SK-N-SH (cell line): ENCODE data around the gene ITSN1. TPM values are rescaled to one million over a fixed set of nuclear protein-coding genes. Genes with fewer than 3 reads are reported as not detected.

ENCODE experiments used
- CTCF ChIA-PET: fragments of 300-600, 350-600 bp; formaldehyde crosslinking; extraction: SDS; loops from one replicate; lab custom pipeline; 2021; lab: Yijun Ruan, JAX
- POLR2A ChIA-PET: fragments of 350-600 bp; sonication (Branson Sonifier 250); formaldehyde crosslinking; extraction: SDS; loops from one replicate; lab custom pipeline; 2020; ENCODE audit warnings: antibody characterized with exemption, inconsistent platforms; lab: Yijun Ruan, JAX
- DNase-seq: peaks from one replicate; pipeline ENCODE4 v3.0.0; 2012
- H2AFZ ChIP-seq: fragments of 200-600 bp; sonication (generic); 2 replicates; pipeline ENCODE4 v1.8.1; 2016; ENCODE audit warnings: antibody characterized with exemption, mild to moderate bottlenecking, low read depth
- H3F3A ChIP-seq: fragments of 200-600 bp; sonication (generic); replicated peaks from 2 replicates; pipeline ENCODE3; 2016; ENCODE audit warnings: antibody characterized with exemption, mild to moderate bottlenecking; ENCODE audit not compliant: insufficient read depth
- H3K27ac ChIP-seq, 2 experiments: fragments of 200-500 bp in 1 of 2; fragments of 200-600 bp in 1 of 2; sonication (Bioruptor generic) in 1 of 2; sonication (generic), shearing (Covaris generic) in 1 of 2; 2 replicates each; pipeline versions ENCODE4 v1.5.1 to v1.6.1; 2014 to 2016; ENCODE audit warnings: low read depth in 2 of 2, inconsistent platforms in 1 of 2, low read length in 1 of 2, mild to moderate bottlenecking in 1 of 2, mixed read lengths in 1 of 2
- H3K27me3 ChIP-seq: fragments of 200-600 bp; sonication (generic), shearing (Covaris generic); 2 replicates; pipeline ENCODE4 v1.6.1; 2016; ENCODE audit warnings: mixed run types; ENCODE audit not compliant: insufficient read depth
- H3K36me3 ChIP-seq, 2 experiments: fragments of 200-500 bp in 1 of 2; fragments of 200-600 bp in 1 of 2; sonication (Bioruptor generic) in 1 of 2; sonication (generic) in 1 of 2; replicated peaks in 1 of 2; 2 replicates each; pipeline versions ENCODE3 to v1.5.1; 2014 to 2016; ENCODE audit warnings: low read length in 1 of 2, mild to moderate bottlenecking in 1 of 2; ENCODE audit not compliant: insufficient read depth in 2 of 2, control insufficient read depth in 1 of 2
- H3K4me1 ChIP-seq, 2 experiments: fragments of 200-500 bp in 1 of 2; fragments of 200-600 bp in 1 of 2; sonication (Bioruptor generic) in 1 of 2; sonication (generic), shearing (Covaris generic) in 1 of 2; 2 replicates each; pipeline versions ENCODE4 v1.5.1 to v1.6.1; 2014 to 2016; ENCODE audit warnings: low read depth in 1 of 2, low read length in 1 of 2, mixed run types in 1 of 2; ENCODE audit not compliant: insufficient read depth in 2 of 2, control insufficient read depth in 1 of 2
- H3K4me2 ChIP-seq: fragments of 200-600 bp; sonication (generic), shearing (Covaris generic); 2 replicates; pipeline ENCODE4 v1.6.1; 2017; ENCODE audit warnings: mixed run types
- H3K4me3 ChIP-seq, 2 experiments: fragments of 200-500 bp in 1 of 2; fragments of 200-600 bp in 1 of 2; sonication (Bioruptor generic) in 1 of 2; sonication (generic), shearing (Covaris generic) in 1 of 2; 2 replicates each; pipeline versions ENCODE4 v1.5.1 to v1.8.1; 2014 to 2016; ENCODE audit warnings: low read depth in 2 of 2, inconsistent platforms in 1 of 2, low read length in 1 of 2, mild to moderate bottlenecking in 1 of 2, mixed read lengths in 1 of 2, moderate library complexity in 1 of 2
- H3K79me2 ChIP-seq: fragments of 200-600 bp; sonication (generic); 2 replicates; pipeline ENCODE4 v1.8.1; 2017; ENCODE audit warnings: mild to moderate bottlenecking; ENCODE audit not compliant: insufficient read depth
- H3K9ac ChIP-seq: fragments of 200-600 bp; sonication (generic); 2 replicates; pipeline ENCODE4 v1.6.1; 2017; ENCODE audit warnings: mixed run types
- H3K9me2 ChIP-seq: fragments of 200-600 bp; sonication (generic); 2 replicates; pipeline ENCODE4 v1.6.1; 2017; ENCODE audit warnings: mixed run types
- H3K9me3 ChIP-seq: fragments of 200-600 bp; sonication (generic); 2 replicates; pipeline ENCODE4 v1.6.1; 2017; ENCODE audit warnings: mixed run types, mild to moderate bottlenecking, moderate library complexity
- H4K20me1 ChIP-seq: fragments of 200-600 bp; sonication (generic); 2 replicates; pipeline ENCODE4 v1.6.1; 2017; ENCODE audit warnings: mild to moderate bottlenecking, mixed run types; ENCODE audit not compliant: insufficient read depth
- CTCF ChIP-seq: fragments of 200-600 bp; sonication (generic); IDR thresholded peaks from 2 replicates; pipeline ENCODE4 v1.6.1; 2017; ENCODE audit warnings: antibody characterized with exemption, mild to moderate bottlenecking, moderate library complexity
- EZH2phosphoT487 ChIP-seq: fragments of 200-600 bp; sonication (generic); IDR thresholded peaks from 2 replicates; pipeline ENCODE4 v1.6.1; 2017; ENCODE audit warnings: low read depth, mixed run types, mild to moderate bottlenecking, antibody characterized with exemption, moderate library complexity, borderline replicate concordance
- GATA2 ChIP-seq: sonication (generic); formaldehyde crosslinking; IDR thresholded peaks from 2 replicates; pipeline ENCODE4 v1.5.0; 2020; ENCODE audit warnings: mild to moderate bottlenecking, missing genetic modification reagents
- IRF3 ChIP-seq: fragments of 150-350 bp; IDR thresholded peaks from 2 replicates; pipeline ENCODE4 v1.6.1; 2016; ENCODE audit warnings: mild to moderate bottlenecking, low read depth, low read length
- MAX ChIP-seq: IDR thresholded peaks from 2 replicates; pipeline ENCODE4 v1.4.0; 2012; ENCODE audit warnings: low read depth
- RAD21 ChIP-seq: IDR thresholded peaks from 2 replicates; pipeline ENCODE4 v1.6.1; 2012; ENCODE audit warnings: mild to moderate bottlenecking, low read length
- RXRA ChIP-seq: IDR thresholded peaks from 2 replicates; pipeline ENCODE4 v1.4.0; 2012; ENCODE audit warnings: low read depth, mild to moderate bottlenecking, borderline replicate concordance
- SMC3 ChIP-seq: IDR thresholded peaks from 2 replicates; pipeline ENCODE4 v1.6.1; 2012; ENCODE audit warnings: low read depth, low read length, improper control_type of control experiment
- TAF1 ChIP-seq: IDR thresholded peaks from 2 replicates; pipeline ENCODE4 v1.6.1; 2012; ENCODE audit warnings: low read depth, mild to moderate bottlenecking, low read length, moderate library complexity, borderline replicate concordance
- USF1 ChIP-seq: IDR thresholded peaks from 2 replicates; pipeline ENCODE4 v1.4.0; 2012; ENCODE audit warnings: low read depth, borderline replicate concordance
- YY1 ChIP-seq: IDR thresholded peaks from 2 replicates; pipeline ENCODE4 v1.4.0; 2012; ENCODE audit warnings: low read depth, mild to moderate bottlenecking
- WGBS: methylation state at CpG from one replicate; pipeline ENCODE4 v1.1.6; 2017; ENCODE audit warnings: low lambda C conversion rate; 5-methylcytosine and 5-hydroxymethylcytosine counted together
- polyA plus RNA-seq, 3 experiments: library from polyadenylated mRNA; depleted of rRNA; stranded (reverse); fragments of >200 nt; gene quantifications; 2 replicates each; pipeline ENCODE4 v1.2.3, GENCODE V29; 2012

Gene ITSN1
- polyA plus RNA-seq, 1 of the 3 experiments (the other 2 are of a cell fraction): 27.8 TPM

- POLR2A ChIA-PET: no interaction called here
- H3K27ac ChIP-seq: no peak overlapping the region
- H3K9ac ChIP-seq: no peak overlapping the region
- H3K4me2 ChIP-seq: no peak overlapping the region
- CTCF ChIA-PET: interaction anchor here (0.7 to 1.2 kb wide), 5 partner anchors 9 to 23 kb away, joined by 3 to 4 read pairs (median 3); no protein-coding TSS in a partner anchor
- 57% methylated on average over 2 of the region's 2 CpGs for WGBS
- no peaks in the 10 kb centered on the region for H4K20me1 ChIP-seq
- no peaks in the 10 kb centered on the region for H3K79me2 ChIP-seq
- no peaks in the 10 kb centered on the region for H3K27me3 ChIP-seq
- DNase-seq: no peak
- no peaks in the 10 kb centered on the region for H3F3A ChIP-seq
- no peaks in the 10 kb centered on the region for H3K9me2 ChIP-seq
- H3K9me3 ChIP-seq: no peaks in the 10 kb centered on the region
- TF ChIP-seq SMC3: no peak
- no peak for TF ChIP-seq USF1
- TF ChIP-seq RAD21: no peak
- no peak for TF ChIP-seq GATA2 (CRISPR knock-in tag)
- TF ChIP-seq, all 33 proteins: peak for 0
- Histone ChIP-seq H3K4me3 (no peak overlapping the region), H2AFZ (no peak overlapping the region), H3K36me3 (peaks cover 47 to 52% of the 10 kb centered on the region in 2 experiments), H3K4me1 (peaks cover 0 to 11% of the 10 kb centered on the region in 2 experiments; a peak in 3 of 4 replicates)
Observed at GRCh38 chr21:33820798-33821197, 178.5 kb downstream of the ITSN1 start.

- DNase-seq: no peak
- Histone ChIP-seq H3K9ac (no peak overlapping the region), H3K27ac (no peak overlapping the region), H4K20me1 (no peaks in the 10 kb centered on the region), H3K4me1 (peaks cover 0 to 11% of the 10 kb centered on the region in 2 experiments; a peak in 3 of 4 replicates), H2AFZ (no peak overlapping the region), H3K9me2 (no peaks in the 10 kb centered on the region), H3K36me3 (peaks cover 41 to 48% of the 10 kb centered on the region in 2 experiments), H3F3A (no peaks in the 10 kb centered on the region), H3K4me3 (no peak overlapping the region), H3K27me3 (no peaks in the 10 kb centered on the region), H3K79me2 (no peaks in the 10 kb centered on the region), H3K4me2 (no peak overlapping the region), H3K9me3 (no peaks in the 10 kb centered on the region)
- 97% methylated on average over 7 of the region's 7 CpGs for WGBS
- TF ChIP-seq YY1 (no peak), RXRA (no peak), IRF3 (no peak), TAF1 (no peak), EZH2phosphoT487 (no peak), MAX (no peak), CTCF (no peak)
- POLR2A ChIA-PET: no interaction called here
- CTCF ChIA-PET: interaction anchor here (1.1 to 1.2 kb wide), 2 partner anchors 14 to 22 kb away, joined by 3 to 4 read pairs; no protein-coding TSS in a partner anchor
Observed at GRCh38 chr21:33821503-33822322, 179.4 kb downstream of the ITSN1 start.
